Rectal smooth muscle tissue (tissue), 1 donor: Measurements from ENCODE around the gene IQSEC1.
"Not testable (repeated sequence)": the region's sequence is repeated elsewhere in the genome, so short reads cannot be mapped to it uniquely, and the experiment has no call there.

Experiments
- H3K27ac ChIP-seq: one replicate; pipeline ENCODE4 v1.7.0; 2013; ENCODE audit warnings: low read depth, low read length, inconsistent platforms
- H3K27me3 ChIP-seq: one replicate; pipeline ENCODE4 v1.7.0; 2013; ENCODE audit warnings: low read length; ENCODE audit not compliant: control insufficient read depth, insufficient read depth
- H3K36me3 ChIP-seq: one replicate; pipeline ENCODE4 v1.7.0; 2013; ENCODE audit warnings: low read length; ENCODE audit not compliant: control insufficient read depth, insufficient read depth
- H3K4me1 ChIP-seq: one replicate; pipeline ENCODE4 v1.7.0; 2013; ENCODE audit warnings: low read length; ENCODE audit not compliant: control insufficient read depth, insufficient read depth
- H3K4me3 ChIP-seq: one replicate; pipeline ENCODE4 v1.7.0; 2013; ENCODE audit warnings: low read length
- H3K9ac ChIP-seq: one replicate; pipeline ENCODE4 v1.7.0; 2013; ENCODE audit warnings: low read length

The IQSEC1 gene

GRCh38 chr3:12890610-12891390 is 182.4 kb downstream of the IQSEC1 start:
- H3K27me3 ChIP-seq, result no peaks in the 10 kb centered on the region
- H3K4me3 ChIP-seq, result no peak overlapping the region
- no peak overlapping the region for H3K9ac ChIP-seq
- no peak overlapping the region for H3K27ac ChIP-seq
- H3K4me1 ChIP-seq, result peaks cover 7% of the 10 kb centered on the region
- H3K36me3 ChIP-seq, result no peaks in the 10 kb centered on the region

GRCh38 chr3:12886736-12887135 is 186.5 kb downstream of the IQSEC1 start:
- H3K4me3 ChIP-seq, result no peak overlapping the region
- peaks cover 5% of the 10 kb centered on the region for H3K4me1 ChIP-seq
- H3K27ac ChIP-seq, result no peak overlapping the region
- H3K36me3 ChIP-seq, result no peaks in the 10 kb centered on the region
- H3K27me3 ChIP-seq, result no peaks in the 10 kb centered on the region
- H3K9ac ChIP-seq, result no peak overlapping the region

- no peaks in the 10 kb centered on the region for H3K36me3 ChIP-seq
- no peak overlapping the region for H3K27ac ChIP-seq
- H3K4me3 ChIP-seq, result no peak overlapping the region
- H3K4me1 ChIP-seq, result peaks cover 5% of the 10 kb centered on the region
- H3K27me3 ChIP-seq, result no peaks in the 10 kb centered on the region
- no peak overlapping the region for H3K9ac ChIP-seq
Measured at GRCh38 chr3:12886106-12886679, 187.0 kb downstream of the IQSEC1 start.

- H3K36me3 ChIP-seq, result no peaks in the 10 kb centered on the region
- H3K27ac ChIP-seq, result no peak overlapping the region
- no peak overlapping the region for H3K4me3 ChIP-seq
- no peaks in the 10 kb centered on the region for H3K27me3 ChIP-seq
- peaks cover 5% of the 10 kb centered on the region for H3K4me1 ChIP-seq
- no peak overlapping the region for H3K9ac ChIP-seq
Measured at GRCh38 chr3:12885583-12885930, 187.7 kb downstream of the IQSEC1 start.

GRCh38 chr3:12884790-12885582 is 188.2 kb downstream of the IQSEC1 start:
- Histone ChIP-seq H3K27ac (peak overlapping the region; percentile 17), H3K36me3 (no peaks in the 10 kb centered on the region), H3K9ac (no peak overlapping the region), H3K4me3 (no peak overlapping the region), H3K4me1 (peaks cover 5% of the 10 kb centered on the region), H3K27me3 (no peaks in the 10 kb centered on the region)

GRCh38 chr3:12884186-12884680 is 189.0 kb downstream of the IQSEC1 start:
- no peak overlapping the region for H3K9ac ChIP-seq
- no peak overlapping the region for H3K4me3 ChIP-seq
- H3K27me3 ChIP-seq, result no peaks in the 10 kb centered on the region
- no peaks in the 10 kb centered on the region for H3K36me3 ChIP-seq
- H3K27ac ChIP-seq, result peak overlapping the region; percentile 67
- H3K4me1 ChIP-seq, result peaks cover 5% of the 10 kb centered on the region

- Histone ChIP-seq H3K4me1 (peaks cover 5% of the 10 kb centered on the region), H3K27me3 (no peaks in the 10 kb centered on the region), H3K27ac (no peak overlapping the region), H3K36me3 (no peaks in the 10 kb centered on the region), H3K4me3 (no peak overlapping the region), H3K9ac (no peak overlapping the region)
Measured at GRCh38 chr3:12882336-12883310, 190.6 kb downstream of the IQSEC1 start.

- not testable (repeated sequence) for H3K36me3 ChIP-seq, H3K9ac ChIP-seq, H3K27me3 ChIP-seq, H3K4me3 ChIP-seq, H3K4me1 ChIP-seq, H3K27ac ChIP-seq
Measured at GRCh38 chr3:12881858-12882257, 191.4 kb downstream of the IQSEC1 start.

- Histone ChIP-seq H3K27ac (no peak overlapping the region), H3K4me3 (no peak overlapping the region), H3K27me3 (no peaks in the 10 kb centered on the region), H3K36me3 (no peaks in the 10 kb centered on the region), H3K4me1 (peaks cover 3% of the 10 kb centered on the region), H3K9ac (no peak overlapping the region)
Measured at GRCh38 chr3:12879191-12879815, 193.9 kb downstream of the IQSEC1 start.

- not testable (repeated sequence) for H3K9ac ChIP-seq, H3K27me3 ChIP-seq, H3K27ac ChIP-seq, H3K4me3 ChIP-seq, H3K4me1 ChIP-seq, H3K36me3 ChIP-seq
Measured at GRCh38 chr3:12878758-12879157, 194.5 kb downstream of the IQSEC1 start.

GRCh38 chr3:12878141-12878574 is 195.1 kb downstream of the IQSEC1 start:
- Histone ChIP-seq H3K27me3 (no peaks in the 10 kb centered on the region), H3K36me3 (no peaks in the 10 kb centered on the region), H3K4me1 (no peaks in the 10 kb centered on the region), H3K4me3 (no peak overlapping the region), H3K27ac (no peak overlapping the region), H3K9ac (no peak overlapping the region)
